Immature natural killer cell (primary cell): ENCODE data around the gene BRI3BP. TPM values are rescaled to one million over a fixed set of nuclear protein-coding genes. Genes with fewer than 3 reads are reported as not detected.

ENCODE experiments used
- DNase-seq, 3 donors: peaks; one replicate each; pipeline ENCODE4 v3.0.0; 2022; ENCODE audit warnings: mixed read lengths in 1 of 3
- H3K27ac Mint-ChIP-seq, 6 donors: one replicate each; pipeline ENCODE4 v1.8.0; 2020; ENCODE audit warnings: mixed read lengths in 6 of 6, mild to moderate bottlenecking in 5 of 6, inconsistent platforms in 4 of 6, moderate library complexity in 3 of 6
- H3K27me3 Mint-ChIP-seq, 3 donors: one replicate each; pipeline ENCODE4 v1.8.0; 2020 to 2021; ENCODE audit warnings: low read depth in 3 of 3, mild to moderate bottlenecking in 3 of 3, mixed read lengths in 3 of 3, moderate library complexity in 3 of 3, inconsistent platforms in 1 of 3
- H3K36me3 Mint-ChIP-seq, 3 donors: one replicate each; pipeline ENCODE4 v1.8.0; 2020; ENCODE audit warnings: mixed read lengths in 3 of 3, inconsistent platforms in 2 of 3, mild to moderate bottlenecking in 2 of 3
- H3K4me1 Mint-ChIP-seq, 2 donors: one replicate each; pipeline ENCODE4 v1.8.0; 2020; ENCODE audit warnings: inconsistent platforms in 2 of 2, mild to moderate bottlenecking in 2 of 2, mixed read lengths in 2 of 2, moderate library complexity in 1 of 2
- H3K4me3 Mint-ChIP-seq, 5 donors: one replicate each; pipeline ENCODE4 v1.8.0; 2020; ENCODE audit warnings: mild to moderate bottlenecking in 5 of 5, mixed read lengths in 5 of 5, inconsistent platforms in 3 of 5, moderate library complexity in 3 of 5
- H3K9me3 Mint-ChIP-seq, 6 donors: one replicate each; pipeline ENCODE4 v1.8.0; 2020; ENCODE audit warnings: mild to moderate bottlenecking in 6 of 6, mixed read lengths in 6 of 6, inconsistent platforms in 4 of 6, moderate library complexity in 3 of 6
- polyA plus RNA-seq, 3 donors: library from polyadenylated mRNA; unstranded; fragments of 300-500 nt; fragmentation: Illumina TruSeq; gene quantifications; one replicate each; pipeline ENCODE4 v1.2.3, GENCODE V29; 2021

The BRI3BP gene
- polyA plus RNA-seq, 3 donors from 2014 or later = 1.0 to 3.5 (median 3.1) TPM

- Mint-ChIP-seq H3K36me3 (no peaks in the 10 kb centered on the region), H3K4me1 (peaks cover 34 to 39% of the 10 kb centered on the region in 2 donors), H3K27ac (peak overlapping the region; percentile 9 to 79 (median 73)), H3K27me3 (peaks cover 0 to 6% (median 4%) of the 10 kb centered on the region in 3 donors), H3K9me3 (no peaks in the 10 kb centered on the region), H3K4me3 (peak overlapping the region; percentile 80 to 93 (median 86))
- peak; percentile 71 to 74 (median 72) for DNase-seq
Observed at GRCh38 chr12:124992874-124993625, 395 bp upstream of the BRI3BP start.

GRCh38 chr12:124994437-124994975 lies 1.1 kb downstream of the BRI3BP start:
- no peaks in the 10 kb centered on the region for H3K9me3 Mint-ChIP-seq
- H3K4me1 Mint-ChIP-seq = peaks cover 23 to 25% of the 10 kb centered on the region in 2 donors
- peak overlapping the region in 5 of 6 donors; percentile 57 to 81 (median 65) for H3K27ac Mint-ChIP-seq
- peak overlapping the region; percentile 85 to 92 (median 90) for H3K4me3 Mint-ChIP-seq
- H3K27me3 Mint-ChIP-seq = peaks cover 0 to 2% (median 0%) of the 10 kb centered on the region in 3 donors
- no peaks in the 10 kb centered on the region for H3K36me3 Mint-ChIP-seq
- DNase-seq = no peak

- no peak for DNase-seq
- Mint-ChIP-seq H3K4me1 (peaks cover 30 to 32% of the 10 kb centered on the region in 2 donors), H3K27ac (peak overlapping the region in 3 of 6 donors; percentile 31 to 81 (median 61)), H3K36me3 (no peaks in the 10 kb centered on the region), H3K9me3 (no peaks in the 10 kb centered on the region), H3K4me3 (peak overlapping the region; percentile 85 to 92 (median 90)), H3K27me3 (peaks cover 2 to 6% (median 4%) of the 10 kb centered on the region in 3 donors)
Observed at GRCh38 chr12:124995200-124995961, 1.9 kb downstream of the BRI3BP start.

GRCh38 chr12:124998705-124999104 lies 5.3 kb downstream of the BRI3BP start:
- peaks cover 39 to 45% of the 10 kb centered on the region in 2 donors for H3K4me1 Mint-ChIP-seq

GRCh38 chr12:125001636-125002035 lies 8.2 kb downstream of the BRI3BP start:
- peaks cover 2 to 6% (median 5%) of the 10 kb centered on the region in 3 donors for H3K27me3 Mint-ChIP-seq
- H3K27ac Mint-ChIP-seq = peak overlapping the region; percentile 4 to 56 (median 30)
- no peaks in the 10 kb centered on the region for H3K9me3 Mint-ChIP-seq

More at GRCh38 chr12:124998705-124999104, 5.3 kb downstream of the BRI3BP start:
- Mint-ChIP-seq H3K9me3 (no peaks in the 10 kb centered on the region), H3K36me3 (no peaks in the 10 kb centered on the region), H3K4me3 (no peak overlapping the region), H3K27ac (no peak overlapping the region), H3K27me3 (peaks cover 2 to 6% (median 4%) of the 10 kb centered on the region in 3 donors)
- no peak for DNase-seq

GRCh38 chr12:125003021-125003420 lies 9.6 kb downstream of the BRI3BP start:
- H3K36me3 Mint-ChIP-seq = no peaks in the 10 kb centered on the region
- DNase-seq = no peak
- H3K4me3 Mint-ChIP-seq = peak overlapping the region in 1 of 5 donors; percentile 17
- H3K4me1 Mint-ChIP-seq = peaks cover 24 to 28% of the 10 kb centered on the region in 2 donors
- peak overlapping the region in 3 of 6 donors; percentile 3 to 69 (median 51) for H3K27ac Mint-ChIP-seq
- no peaks in the 10 kb centered on the region for H3K9me3 Mint-ChIP-seq
- H3K27me3 Mint-ChIP-seq = peaks cover 2 to 6% (median 5%) of the 10 kb centered on the region in 3 donors

More at GRCh38 chr12:125001636-125002035, 8.2 kb downstream of the BRI3BP start:
- no peak for DNase-seq
- no peaks in the 10 kb centered on the region for H3K36me3 Mint-ChIP-seq
- peak overlapping the region in 1 of 5 donors; percentile 36 for H3K4me3 Mint-ChIP-seq
- peaks cover 24 to 28% of the 10 kb centered on the region in 2 donors for H3K4me1 Mint-ChIP-seq

GRCh38 chr12:125004621-125005020 lies 11.2 kb downstream of the BRI3BP start:
- Mint-ChIP-seq H3K27ac (peak overlapping the region in 1 of 6 donors; percentile 24), H3K27me3 (peaks cover 2 to 6% (median 5%) of the 10 kb centered on the region in 3 donors), H3K36me3 (no peaks in the 10 kb centered on the region), H3K9me3 (no peaks in the 10 kb centered on the region), H3K4me3 (no peak overlapping the region), H3K4me1 (peaks cover 24 to 28% of the 10 kb centered on the region in 2 donors)
- DNase-seq = no peak

GRCh38 chr12:125005652-125006051 lies 12.2 kb downstream of the BRI3BP start:
- Mint-ChIP-seq H3K27ac (no peak overlapping the region), H3K4me3 (no peak overlapping the region), H3K9me3 (no peaks in the 10 kb centered on the region), H3K36me3 (no peaks in the 10 kb centered on the region), H3K4me1 (peaks cover 15 to 18% of the 10 kb centered on the region in 2 donors), H3K27me3 (peaks cover 0 to 1% (median 0%) of the 10 kb centered on the region in 3 donors)
- no peak for DNase-seq

- Mint-ChIP-seq H3K36me3 (no peaks in the 10 kb centered on the region), H3K27me3 (peaks cover 0 to 1% (median 0%) of the 10 kb centered on the region in 3 donors), H3K4me1 (peaks cover 14 to 16% of the 10 kb centered on the region in 2 donors), H3K9me3 (no peaks in the 10 kb centered on the region), H3K27ac (no peak overlapping the region), H3K4me3 (no peak overlapping the region)
- DNase-seq = no peak
Observed at GRCh38 chr12:125006365-125006764, 12.9 kb downstream of the BRI3BP start.

- H3K4me1 Mint-ChIP-seq = no peaks in the 10 kb centered on the region
- H3K4me3 Mint-ChIP-seq = no peak overlapping the region
- H3K36me3 Mint-ChIP-seq = peaks cover 4 to 9% (median 8%) of the 10 kb centered on the region in 3 donors
- DNase-seq = no peak
- H3K27ac Mint-ChIP-seq = peak overlapping the region in 2 of 6 donors; percentile 20 to 23
- H3K27me3 Mint-ChIP-seq = no peaks in the 10 kb centered on the region
- H3K9me3 Mint-ChIP-seq = no peaks in the 10 kb centered on the region
Observed at GRCh38 chr12:125013816-125014442, 20.5 kb downstream of the BRI3BP start.

GRCh38 chr12:125014526-125014925 lies 21.1 kb downstream of the BRI3BP start:
- DNase-seq = no peak
- Mint-ChIP-seq H3K27ac (peak overlapping the region in 1 of 6 donors; percentile 20), H3K9me3 (no peaks in the 10 kb centered on the region), H3K4me1 (no peaks in the 10 kb centered on the region), H3K27me3 (no peaks in the 10 kb centered on the region), H3K36me3 (peaks cover 4 to 9% (median 8%) of the 10 kb centered on the region in 3 donors), H3K4me3 (no peak overlapping the region)

GRCh38 chr12:125015680-125016310 lies 22.4 kb downstream of the BRI3BP start:
- Mint-ChIP-seq H3K27me3 (no peaks in the 10 kb centered on the region), H3K36me3 (peaks cover 4 to 9% (median 8%) of the 10 kb centered on the region in 3 donors), H3K4me3 (no peak overlapping the region), H3K27ac (no peak overlapping the region), H3K9me3 (no peaks in the 10 kb centered on the region), H3K4me1 (no peaks in the 10 kb centered on the region)
- no peak for DNase-seq

- peaks cover 0 to 1% (median 0%) of the 10 kb centered on the region in 6 donors for H3K9me3 Mint-ChIP-seq
- H3K4me3 Mint-ChIP-seq = no peak overlapping the region
- H3K36me3 Mint-ChIP-seq = peaks cover 4 to 7% (median 6%) of the 10 kb centered on the region in 3 donors
- H3K27me3 Mint-ChIP-seq = no peaks in the 10 kb centered on the region
- no peak for DNase-seq
- no peak overlapping the region for H3K27ac Mint-ChIP-seq
- no peaks in the 10 kb centered on the region for H3K4me1 Mint-ChIP-seq
Observed at GRCh38 chr12:125017801-125018200, 24.4 kb downstream of the BRI3BP start.
